Gastrocnemius medialis (tissue), 4 donors: ENCODE measurements around the gene NFX1.

Source experiments
- POLR2A ChIP-seq, 2 donors: fragments of 450-650 bp; IDR thresholded peaks; one replicate each; pipeline ENCODE4 v1.6.1; 2017; ENCODE audit warnings: antibody characterized with exemption in 2 of 2, mild to moderate bottlenecking in 2 of 2, moderate library complexity in 2 of 2
- TF ChIP-seq, protein P1 (sequence below), 5 experiments: fragments of 450-650 bp in 3 of 5; fragments of 200-600 bp in 2 of 5; sonication (generic) in 2 of 5; IDR thresholded peaks in 4 of 5; conservative IDR thresholded peaks in 1 of 5; 1 replicate in 4 of 5; 2 replicates in 1 of 5; pipeline ENCODE4 v1.5.1; 2016 to 2019; ENCODE audit warnings: antibody characterized with exemption in 5 of 5, mild to moderate bottlenecking in 3 of 5, moderate library complexity in 3 of 5

GRCh38 chr9:33414268-33414667, 124.0 kb downstream of the NFX1 start:
- TF ChIP-seq, protein P1, sequence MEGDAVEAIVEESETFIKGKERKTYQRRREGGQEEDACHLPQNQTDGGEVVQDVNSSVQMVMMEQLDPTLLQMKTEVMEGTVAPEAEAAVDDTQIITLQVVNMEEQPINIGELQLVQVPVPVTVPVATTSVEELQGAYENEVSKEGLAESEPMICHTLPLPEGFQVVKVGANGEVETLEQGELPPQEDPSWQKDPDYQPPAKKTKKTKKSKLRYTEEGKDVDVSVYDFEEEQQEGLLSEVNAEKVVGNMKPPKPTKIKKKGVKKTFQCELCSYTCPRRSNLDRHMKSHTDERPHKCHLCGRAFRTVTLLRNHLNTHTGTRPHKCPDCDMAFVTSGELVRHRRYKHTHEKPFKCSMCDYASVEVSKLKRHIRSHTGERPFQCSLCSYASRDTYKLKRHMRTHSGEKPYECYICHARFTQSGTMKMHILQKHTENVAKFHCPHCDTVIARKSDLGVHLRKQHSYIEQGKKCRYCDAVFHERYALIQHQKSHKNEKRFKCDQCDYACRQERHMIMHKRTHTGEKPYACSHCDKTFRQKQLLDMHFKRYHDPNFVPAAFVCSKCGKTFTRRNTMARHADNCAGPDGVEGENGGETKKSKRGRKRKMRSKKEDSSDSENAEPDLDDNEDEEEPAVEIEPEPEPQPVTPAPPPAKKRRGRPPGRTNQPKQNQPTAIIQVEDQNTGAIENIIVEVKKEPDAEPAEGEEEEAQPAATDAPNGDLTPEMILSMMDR (IDR thresholded peaks at IDR 0.05 in 4 of 5, conservative IDR thresholded peaks at IDR 0.05 in 1 of 5) = no peak
- no peak for TF ChIP-seq POLR2A (IDR thresholded peaks at IDR 0.05)
